ENCODE data around the gene TP53TG5.

TP53TG5 gene

DNA sequence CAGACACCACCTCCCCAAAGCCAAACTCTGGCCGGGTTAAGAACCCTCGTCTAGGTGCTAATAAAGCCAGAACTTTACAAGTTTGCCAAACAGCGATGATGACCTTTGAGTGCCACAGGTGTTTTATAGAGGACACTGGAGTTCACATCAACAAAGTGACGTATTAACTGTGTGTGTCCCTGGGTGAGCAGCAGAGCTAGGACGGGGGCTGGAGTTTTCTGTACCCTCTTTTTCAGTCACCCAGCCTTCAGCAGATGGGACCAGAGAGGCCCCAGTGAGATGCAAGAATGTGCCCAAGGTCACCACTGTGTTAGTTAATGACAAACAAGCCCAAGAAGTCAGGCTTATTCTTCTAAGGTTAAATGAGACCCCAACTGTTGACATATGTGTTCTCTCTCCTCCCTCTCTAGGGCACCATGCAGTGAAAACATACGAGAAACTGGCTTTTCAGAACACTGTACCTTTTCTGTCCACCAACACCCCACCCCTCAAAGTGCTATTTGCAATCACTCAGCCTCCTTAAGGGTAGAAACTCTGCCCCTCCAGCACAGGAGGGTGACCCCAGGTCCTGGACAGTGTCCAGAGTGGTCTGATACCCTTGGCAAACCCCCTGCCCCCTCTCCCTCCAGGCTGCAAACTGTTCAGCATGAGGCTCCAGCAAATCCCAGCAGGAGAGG is 35.1 kb downstream of the TP53TG5 start:
- H2BK15ac ChIP-seq (ENCODE audit: low read length), result no peak overlapping the region
- H2BK12ac ChIP-seq (ENCODE audit: low read length), result no peak overlapping the region
- H3K9ac ChIP-seq (ENCODE audit: low read depth, low read length, poor library complexity), result no peak overlapping the region
- no peak overlapping the region for H3K27ac ChIP-seq (replicated peaks; ENCODE audit: low read length)
- no peaks in the 10 kb centered on the region for H3K79me1 ChIP-seq (ENCODE audit: low read depth, low read length)
- no peak overlapping the region for H4K8ac ChIP-seq (ENCODE audit: low read depth, low read length)
- H2BK120ac ChIP-seq (ENCODE audit: low read depth, low read length), result no peak overlapping the region
- H3K4me1 ChIP-seq (ENCODE audit: control insufficient read depth in 2 of 2, insufficient read depth in 1 of 2, low read depth in 1 of 2, low read length in 2 of 2), result peaks cover 49 to 50% of the 10 kb centered on the region in 2 donors
- H3K27me3 ChIP-seq (ENCODE audit: control insufficient read depth in 3 of 3, insufficient read depth in 3 of 3, low read depth in 1 of 3, low read length in 3 of 3), result peaks cover 0 to 25% (median 0%) of the 10 kb centered on the region in 3 experiments
- peak overlapping the region; percentile 80 for H2AFZ ChIP-seq (ENCODE audit: low read length)
- H3K18ac ChIP-seq (ENCODE audit: low read length), result no peak overlapping the region
- no peak overlapping the region for H3K23ac ChIP-seq (ENCODE audit: low read depth, low read length, poor library complexity)
- H3K14ac ChIP-seq (ENCODE audit: low read length), result no peak overlapping the region
- H3K4me3 ChIP-seq (ENCODE audit: low read length in 2 of 2), result no peak overlapping the region
- no peak overlapping the region for H3K4me2 ChIP-seq (ENCODE audit: insufficient read depth, low read length, poor library complexity, severe bottlenecking)
- H3K36me3 ChIP-seq (replicated peaks in 1 of 2; ENCODE audit: control insufficient read depth in 2 of 2, insufficient read depth in 2 of 2, low read length in 2 of 2), result no peaks in the 10 kb centered on the region
- H3K9me3 ChIP-seq (replicated peaks in 1 of 2; ENCODE audit: control insufficient read depth in 2 of 2, insufficient read depth in 1 of 2, low read depth in 1 of 2, low read length in 2 of 2), result no peaks in the 10 kb centered on the region
- WGBS, 2 donors (ENCODE audit: extremely low coverage in 2 of 2, insufficient read length in 2 of 2, insufficient replicate concordance in 1 of 2), result no CpG with 5 or more reads among the region's 6 CpGs
- no peak overlapping the region for H2AK5ac ChIP-seq (ENCODE audit: low read depth, low read length)
- no peak overlapping the region for H4K91ac ChIP-seq (ENCODE audit: low read depth, low read length, poor library complexity)
- no peak overlapping the region for H2BK5ac ChIP-seq (ENCODE audit: low read length)
- DNase-seq (ENCODE audit: low spot score), result no peak
- H3K4ac ChIP-seq (ENCODE audit: low read length), result no peak overlapping the region

DNA sequence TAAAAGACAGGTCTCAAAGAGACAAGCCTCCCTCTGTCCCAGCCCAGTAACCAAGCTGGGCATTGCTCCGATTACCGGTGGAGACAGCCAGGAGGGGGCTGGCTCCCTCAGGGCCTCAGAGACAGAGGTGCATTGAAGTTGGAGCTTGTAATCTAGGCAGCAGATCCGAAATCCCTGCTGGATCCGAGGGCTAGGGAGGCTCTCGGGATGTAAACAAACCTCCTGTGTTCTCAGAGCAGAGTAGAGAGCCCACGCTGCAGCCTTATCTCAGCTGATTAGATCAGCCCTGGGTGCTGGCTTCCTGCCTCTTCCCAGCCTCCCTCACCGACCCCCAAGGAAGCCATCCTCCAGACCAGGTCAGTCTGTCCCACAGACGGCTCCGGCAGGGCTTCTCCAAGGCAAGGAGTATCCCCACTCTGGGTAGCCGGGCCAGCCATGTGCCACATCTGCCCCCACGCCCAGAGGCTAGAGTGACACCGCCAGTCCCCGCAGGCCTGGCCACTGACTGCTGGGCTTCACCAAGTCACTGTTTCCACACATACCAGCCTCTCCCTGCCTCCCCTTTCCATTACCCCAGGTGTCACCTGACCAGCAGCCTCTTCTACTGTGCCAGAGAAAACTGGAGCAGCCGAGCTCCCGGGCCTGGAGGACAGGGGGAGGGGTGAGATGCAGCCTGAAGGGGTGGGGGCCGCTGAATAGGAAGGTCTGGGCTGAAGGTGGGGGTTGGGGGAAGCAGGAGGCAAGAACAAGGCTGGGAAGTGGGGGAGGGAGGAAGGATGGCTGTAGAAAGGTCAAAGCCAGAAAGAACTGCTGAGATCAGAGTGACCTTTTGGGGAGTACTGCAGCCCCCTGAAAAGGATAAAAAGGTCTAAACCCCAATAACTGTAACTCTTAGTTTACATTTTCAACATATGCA is 35.9 kb downstream of the TP53TG5 start:
- H2BK12ac ChIP-seq (ENCODE audit: low read length), result no peak overlapping the region
- DNase-seq (ENCODE audit: low spot score), result no peak
- H3K27ac ChIP-seq (replicated peaks; ENCODE audit: low read length), result peak overlapping the region; percentile 10
- peak overlapping the region in 1 of 2 donors; percentile 3 for H3K4me3 ChIP-seq (ENCODE audit: low read length in 2 of 2)
- no peak overlapping the region for H4K8ac ChIP-seq (ENCODE audit: low read depth, low read length)
- no peak overlapping the region for H2BK5ac ChIP-seq (ENCODE audit: low read length)
- H3K9ac ChIP-seq (ENCODE audit: low read depth, low read length, poor library complexity), result no peak overlapping the region
- no peak overlapping the region for H4K91ac ChIP-seq (ENCODE audit: low read depth, low read length, poor library complexity)
- H3K36me3 ChIP-seq (replicated peaks in 1 of 2; ENCODE audit: control insufficient read depth in 2 of 2, insufficient read depth in 2 of 2, low read length in 2 of 2), result no peaks in the 10 kb centered on the region
- H3K9me3 ChIP-seq (replicated peaks in 1 of 2; ENCODE audit: control insufficient read depth in 2 of 2, insufficient read depth in 1 of 2, low read depth in 1 of 2, low read length in 2 of 2), result no peaks in the 10 kb centered on the region
- H2BK120ac ChIP-seq (ENCODE audit: low read depth, low read length), result no peak overlapping the region
- no peak overlapping the region for H3K4ac ChIP-seq (ENCODE audit: low read length)
- H3K79me1 ChIP-seq (ENCODE audit: low read depth, low read length), result no peaks in the 10 kb centered on the region
- H3K4me1 ChIP-seq (ENCODE audit: control insufficient read depth in 2 of 2, insufficient read depth in 1 of 2, low read depth in 1 of 2, low read length in 2 of 2), result peaks cover 49 to 52% of the 10 kb centered on the region in 2 donors
- peak overlapping the region; percentile 80 for H2AFZ ChIP-seq (ENCODE audit: low read length)
- peaks cover 0 to 18% (median 0%) of the 10 kb centered on the region in 3 experiments for H3K27me3 ChIP-seq (ENCODE audit: control insufficient read depth in 3 of 3, insufficient read depth in 3 of 3, low read depth in 1 of 3, low read length in 3 of 3)
- H3K23ac ChIP-seq (ENCODE audit: low read depth, low read length, poor library complexity), result no peak overlapping the region
- H3K4me2 ChIP-seq (ENCODE audit: insufficient read depth, low read length, poor library complexity, severe bottlenecking), result peak overlapping the region; percentile 27
- no peak overlapping the region for H2AK5ac ChIP-seq (ENCODE audit: low read depth, low read length)
- WGBS, 2 donors (ENCODE audit: extremely low coverage in 2 of 2, insufficient read length in 2 of 2, insufficient replicate concordance in 1 of 2), result no CpG with 5 or more reads among the region's 16 CpGs
- no peak overlapping the region for H2BK15ac ChIP-seq (ENCODE audit: low read length)
- H3K18ac ChIP-seq (ENCODE audit: low read length), result peak overlapping the region; percentile 61
- no peak overlapping the region for H3K14ac ChIP-seq (ENCODE audit: low read length)

DNA sequence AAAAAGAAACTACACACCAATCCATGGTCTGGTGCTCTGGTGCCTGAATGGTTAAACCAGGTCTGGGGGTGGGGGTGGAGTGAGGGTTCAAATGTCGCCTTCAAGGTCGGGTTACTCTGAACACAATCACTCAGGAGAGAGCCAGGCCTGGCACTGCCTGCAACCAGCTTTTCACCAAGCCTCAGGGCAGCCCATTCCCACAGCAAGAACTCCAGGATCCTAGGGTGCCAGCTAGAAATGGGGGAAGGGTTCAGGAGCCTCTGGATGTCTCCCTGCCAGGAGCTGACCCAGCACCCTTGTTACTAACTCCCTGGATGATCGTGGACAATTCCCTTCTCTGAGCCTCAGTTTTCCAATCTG is 36.6 kb downstream of the TP53TG5 start:
- Histone ChIP-seq H3K79me1 (ENCODE audit: low read depth, low read length) (no peaks in the 10 kb centered on the region), H3K4me2 (ENCODE audit: insufficient read depth, low read length, poor library complexity, severe bottlenecking) (peak overlapping the region; percentile 27), H2AFZ (ENCODE audit: low read length) (peak overlapping the region; percentile 80), H3K27me3 (ENCODE audit: control insufficient read depth in 3 of 3, insufficient read depth in 3 of 3, low read depth in 1 of 3, low read length in 3 of 3) (peaks cover 0 to 12% (median 0%) of the 10 kb centered on the region in 3 experiments), H3K27ac (replicated peaks; ENCODE audit: low read length) (no peak overlapping the region), H2BK120ac (ENCODE audit: low read depth, low read length) (no peak overlapping the region), H3K4ac (ENCODE audit: low read length) (no peak overlapping the region), H3K9me3 (replicated peaks in 1 of 2; ENCODE audit: control insufficient read depth in 2 of 2, insufficient read depth in 1 of 2, low read depth in 1 of 2, low read length in 2 of 2) (no peaks in the 10 kb centered on the region), H3K4me3 (ENCODE audit: low read length in 2 of 2) (peak overlapping the region in 1 of 2 donors; percentile 33), H4K91ac (ENCODE audit: low read depth, low read length, poor library complexity) (no peak overlapping the region), H3K4me1 (ENCODE audit: control insufficient read depth in 2 of 2, insufficient read depth in 1 of 2, low read depth in 1 of 2, low read length in 2 of 2) (peaks cover 46 to 49% of the 10 kb centered on the region in 2 donors), H2BK12ac (ENCODE audit: low read length) (no peak overlapping the region), H2BK15ac (ENCODE audit: low read length) (no peak overlapping the region), H3K36me3 (replicated peaks in 1 of 2; ENCODE audit: control insufficient read depth in 2 of 2, insufficient read depth in 2 of 2, low read length in 2 of 2) (no peaks in the 10 kb centered on the region), H4K8ac (ENCODE audit: low read depth, low read length) (no peak overlapping the region), H3K23ac (ENCODE audit: low read depth, low read length, poor library complexity) (no peak overlapping the region), H3K9ac (ENCODE audit: low read depth, low read length, poor library complexity) (no peak overlapping the region), H2AK5ac (ENCODE audit: low read depth, low read length) (no peak overlapping the region), H3K18ac (ENCODE audit: low read length) (peak overlapping the region; percentile 20), H3K14ac (ENCODE audit: low read length) (no peak overlapping the region), H2BK5ac (ENCODE audit: low read length) (no peak overlapping the region)
- no CpG with 5 or more reads among the region's 3 CpGs for WGBS, 2 donors (ENCODE audit: extremely low coverage in 2 of 2, insufficient read length in 2 of 2, insufficient replicate concordance in 1 of 2)
- no peak for DNase-seq (ENCODE audit: low spot score)

- Histone ChIP-seq H2BK5ac (ENCODE audit: low read length) (no peak overlapping the region), H2BK12ac (ENCODE audit: low read length) (no peak overlapping the region), H3K4me1 (ENCODE audit: control insufficient read depth in 2 of 2, insufficient read depth in 1 of 2, low read depth in 1 of 2, low read length in 2 of 2) (peaks cover 41 to 43% of the 10 kb centered on the region in 2 donors), H2BK15ac (ENCODE audit: low read length) (no peak overlapping the region), H3K18ac (ENCODE audit: low read length) (peak overlapping the region; percentile 40), H3K4me2 (ENCODE audit: insufficient read depth, low read length, poor library complexity, severe bottlenecking) (peak overlapping the region; percentile 66), H4K8ac (ENCODE audit: low read depth, low read length) (no peak overlapping the region), H3K9ac (ENCODE audit: low read depth, low read length, poor library complexity) (no peak overlapping the region), H3K79me1 (ENCODE audit: low read depth, low read length) (no peaks in the 10 kb centered on the region), H2AFZ (ENCODE audit: low read length) (peak overlapping the region; percentile 10), H3K4ac (ENCODE audit: low read length) (no peak overlapping the region), H4K91ac (ENCODE audit: low read depth, low read length, poor library complexity) (no peak overlapping the region), H3K23ac (ENCODE audit: low read depth, low read length, poor library complexity) (no peak overlapping the region), H3K14ac (ENCODE audit: low read length) (no peak overlapping the region), H3K36me3 (replicated peaks in 1 of 2; ENCODE audit: control insufficient read depth in 2 of 2, insufficient read depth in 2 of 2, low read length in 2 of 2) (no peaks in the 10 kb centered on the region), H3K27ac (replicated peaks; ENCODE audit: low read length) (peak overlapping the region; percentile 33), H2BK120ac (ENCODE audit: low read depth, low read length) (no peak overlapping the region), H3K4me3 (ENCODE audit: low read length in 2 of 2) (no peak overlapping the region), H3K9me3 (replicated peaks in 1 of 2; ENCODE audit: control insufficient read depth in 2 of 2, insufficient read depth in 1 of 2, low read depth in 1 of 2, low read length in 2 of 2) (no peaks in the 10 kb centered on the region), H2AK5ac (ENCODE audit: low read depth, low read length) (peak overlapping the region; percentile 20), H3K27me3 (ENCODE audit: control insufficient read depth in 3 of 3, insufficient read depth in 3 of 3, low read depth in 1 of 3, low read length in 3 of 3) (peaks cover 0 to 6% (median 0%) of the 10 kb centered on the region in 3 experiments)
- no CpG with 5 or more reads among the region's 1 CpG for WGBS, 2 donors (ENCODE audit: extremely low coverage in 2 of 2, insufficient read length in 2 of 2, insufficient replicate concordance in 1 of 2)
- DNase-seq (ENCODE audit: low spot score), result no peak
Observed at GRCh38 chr20:45340951-45341350, 37.2 kb downstream of the TP53TG5 start.
